ENCODE results near the gene MRPL4. TPM values are rescaled to one million over a fixed set of nuclear protein-coding genes. Genes with fewer than 3 reads are reported as not detected.

Gene MRPL4
- total RNA-seq, 4 donors from 2014 or later = 45.8 to 86.0 (median 51.9) TPM

DNA sequence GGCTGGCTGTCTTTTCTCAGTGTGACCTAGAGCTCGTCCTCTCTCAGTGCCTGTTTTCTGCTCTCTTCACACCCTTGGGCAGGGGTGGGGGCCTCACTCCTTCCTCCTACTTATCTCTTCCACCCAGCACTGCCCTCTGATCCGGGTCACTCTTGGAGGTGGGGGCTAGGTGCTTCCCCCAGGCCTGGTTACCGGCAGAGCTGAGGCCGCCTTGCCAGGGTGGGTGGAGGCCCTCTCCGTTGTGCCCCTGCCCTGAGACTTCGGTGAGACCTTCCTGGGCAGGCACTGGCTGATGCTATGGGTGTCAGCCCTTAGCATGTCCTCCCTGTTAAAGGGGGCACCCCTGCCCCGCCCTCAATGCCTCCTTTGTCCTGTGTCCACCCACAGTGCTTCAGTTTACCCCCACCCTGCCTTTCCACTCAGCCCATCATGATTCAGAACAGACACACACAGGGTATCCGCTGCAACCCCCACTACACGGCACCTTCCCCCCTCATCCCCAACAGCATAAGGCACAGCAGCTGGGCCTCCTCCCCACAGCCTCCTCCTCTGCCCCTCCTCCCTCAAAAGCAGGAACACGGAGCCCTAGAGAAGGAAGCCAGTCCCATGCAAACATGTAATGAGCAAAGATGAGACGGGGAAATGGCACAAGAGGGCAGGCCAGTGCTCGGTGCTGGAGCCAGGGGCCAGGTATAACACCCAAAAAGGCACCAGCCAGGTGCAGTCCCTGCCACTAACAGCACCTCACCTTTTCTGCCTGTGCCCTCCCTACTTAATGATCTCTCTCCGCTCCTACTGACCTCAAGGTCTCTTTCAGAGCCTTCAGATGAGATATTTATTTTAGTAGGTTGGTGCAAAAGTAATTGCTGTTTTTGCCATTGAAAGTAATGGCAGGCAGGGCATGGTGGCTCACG, 47.8 kb downstream of the MRPL4 start:
- H3K27ac ChIP-seq = peak overlapping the region in 1 of 4 donors; percentile 9
- no peaks in the 10 kb centered on the region for H3K36me3 ChIP-seq
- 40 to 49% methylated on average over 2 to 8 of the region's 14 CpGs for WGBS, 2 donors (ENCODE audit: low coverage in 1 of 2)
- TF ChIP-seq POLR2A (IDR thresholded peaks at IDR 0.05) = no peak
- no peak for TF ChIP-seq POLR2AphosphoS5 (IDR thresholded peaks at IDR 0.05)
- TF ChIP-seq, protein P1, sequence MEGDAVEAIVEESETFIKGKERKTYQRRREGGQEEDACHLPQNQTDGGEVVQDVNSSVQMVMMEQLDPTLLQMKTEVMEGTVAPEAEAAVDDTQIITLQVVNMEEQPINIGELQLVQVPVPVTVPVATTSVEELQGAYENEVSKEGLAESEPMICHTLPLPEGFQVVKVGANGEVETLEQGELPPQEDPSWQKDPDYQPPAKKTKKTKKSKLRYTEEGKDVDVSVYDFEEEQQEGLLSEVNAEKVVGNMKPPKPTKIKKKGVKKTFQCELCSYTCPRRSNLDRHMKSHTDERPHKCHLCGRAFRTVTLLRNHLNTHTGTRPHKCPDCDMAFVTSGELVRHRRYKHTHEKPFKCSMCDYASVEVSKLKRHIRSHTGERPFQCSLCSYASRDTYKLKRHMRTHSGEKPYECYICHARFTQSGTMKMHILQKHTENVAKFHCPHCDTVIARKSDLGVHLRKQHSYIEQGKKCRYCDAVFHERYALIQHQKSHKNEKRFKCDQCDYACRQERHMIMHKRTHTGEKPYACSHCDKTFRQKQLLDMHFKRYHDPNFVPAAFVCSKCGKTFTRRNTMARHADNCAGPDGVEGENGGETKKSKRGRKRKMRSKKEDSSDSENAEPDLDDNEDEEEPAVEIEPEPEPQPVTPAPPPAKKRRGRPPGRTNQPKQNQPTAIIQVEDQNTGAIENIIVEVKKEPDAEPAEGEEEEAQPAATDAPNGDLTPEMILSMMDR (IDR thresholded peaks at IDR 0.05) = no peak
- no peak for TF ChIP-seq EP300 (IDR thresholded peaks at IDR 0.05)
- H3K9me3 ChIP-seq = no peaks in the 10 kb centered on the region
- H3K4me3 ChIP-seq = no peak overlapping the region
- ATAC-seq = peak; percentile 46
- peaks cover 59% of the 10 kb centered on the region for H3K27me3 ChIP-seq
- peaks cover 0 to 17% (median 13%) of the 10 kb centered on the region in 3 donors for H3K4me1 ChIP-seq

- TF ChIP-seq EP300 (IDR thresholded peaks at IDR 0.05) (no peak), POLR2AphosphoS5 (IDR thresholded peaks at IDR 0.05) (no peak), POLR2A (IDR thresholded peaks at IDR 0.05) (no peak)
- TF ChIP-seq, protein P1 (IDR thresholded peaks at IDR 0.05) = no peak
- ATAC-seq = no peak
- 30% methylated on average over 3 of the region's 17 CpGs; no CpG with 5 or more reads in 1 of the 2 donors for WGBS, 2 donors (ENCODE audit: low coverage in 1 of 2)
- H3K27ac ChIP-seq = no peak overlapping the region
- no peaks in the 10 kb centered on the region for H3K9me3 ChIP-seq
- peaks cover 6% of the 10 kb centered on the region for H3K27me3 ChIP-seq
- H3K36me3 ChIP-seq = peaks cover 0 to 12% of the 10 kb centered on the region in 2 donors
- no peak overlapping the region for H3K4me3 ChIP-seq
- no peaks in the 10 kb centered on the region for H3K4me1 ChIP-seq
Observed at GRCh38 chr19:10305139-10305806, 53.3 kb downstream of the MRPL4 start.

- Histone ChIP-seq H3K36me3 (peaks cover 0 to 21% of the 10 kb centered on the region in 2 donors), H3K27me3 (no peaks in the 10 kb centered on the region), H3K27ac (no peak overlapping the region), H3K4me1 (no peaks in the 10 kb centered on the region), H3K4me3 (no peak overlapping the region), H3K9me3 (no peaks in the 10 kb centered on the region)
- 90 to 92% methylated on average over 2 to 5 of the region's 5 CpGs for WGBS, 2 donors (ENCODE audit: low coverage in 1 of 2)
- ATAC-seq = no peak
- TF ChIP-seq, protein P1 (IDR thresholded peaks at IDR 0.05) = no peak
- TF ChIP-seq EP300 (IDR thresholded peaks at IDR 0.05) (no peak), POLR2AphosphoS5 (IDR thresholded peaks at IDR 0.05) (no peak), POLR2A (IDR thresholded peaks at IDR 0.05) (no peak)
Observed at GRCh38 chr19:10306327-10306726, 54.3 kb downstream of the MRPL4 start.

- Histone ChIP-seq H3K4me1 (peaks cover 0 to 4% (median 0%) of the 10 kb centered on the region in 3 donors), H3K27me3 (no peaks in the 10 kb centered on the region), H3K9me3 (no peaks in the 10 kb centered on the region), H3K36me3 (peaks cover 0 to 21% of the 10 kb centered on the region in 2 donors), H3K4me3 (no peak within 1 kb of the TSS), H3K27ac (no peak within 1 kb of the TSS)
- no peak for ATAC-seq
- no peak for TF ChIP-seq EP300 (IDR thresholded peaks at IDR 0.05)
- TF ChIP-seq, protein P1 (IDR thresholded peaks at IDR 0.05) = no peak
- no peak for TF ChIP-seq POLR2A (IDR thresholded peaks at IDR 0.05)
- TF ChIP-seq POLR2AphosphoS5 (IDR thresholded peaks at IDR 0.05) = no peak
- 90 to 95% methylated on average over 7 to 10 of the region's 24 CpGs for WGBS, 2 donors (ENCODE audit: low coverage in 1 of 2)
Observed at GRCh38 chr19:10309423-10309822, 57.4 kb downstream of the MRPL4 start, which contains the start of gene ZGLP1. TSS of gene ZGLP1 (minus strand) at chr19:10309815.

Small RNA genes lying within 50 kb of the gene (small RNA-seq; reads per million reads assigned to genes)
- gene AC011511.1 (0 reads per million in 4 donors), gene MIR4322 (0 reads per million in 4 donors)

Other genes with a start within 250 kb of the MRPL4 start
- 10 to 100 TPM in 3 of 4 donors, 1 to 10 TPM in 1; 9.8 to 30.8 (median 25.2) TPM for gene COL5A3, start 241.7 kb upstream of the MRPL4 start, total RNA-seq
- gene RDH8, start 238.7 kb upstream of the MRPL4 start, total RNA-seq = not detected
- gene SHFL, start 165.9 kb upstream of the MRPL4 start, total RNA-seq = 10 to 100 TPM; 23.4 to 31.6 (median 26.2) TPM
- gene ANGPTL6, start 149.5 kb upstream of the MRPL4 start, total RNA-seq = not detected
- 10 to 100 TPM; 22.7 to 40.3 (median 31.5) TPM for gene PPAN, start 145.9 kb upstream of the MRPL4 start, total RNA-seq
- 10 to 100 TPM in 1 of 4 donors, 1 to 10 TPM in 2, under 1 TPM in 1; 0.96 to 15.7 (median 5.3) TPM for gene P2RY11, start 140.5 kb upstream of the MRPL4 start, total RNA-seq
- gene EIF3G, start 132.3 kb upstream of the MRPL4 start, total RNA-seq = 100 to 1,000 TPM; 295 to 323 (median 310) TPM
- gene DNMT1, start 57.3 kb upstream of the MRPL4 start, total RNA-seq = 10 to 100 TPM; 28.1 to 50.6 (median 38.1) TPM
- 10 to 100 TPM in 3 of 4 donors, 1 to 10 TPM in 1; 7.5 to 24.5 (median 16.7) TPM for gene S1PR2, start 20.9 kb upstream of the MRPL4 start, total RNA-seq
- 10 to 100 TPM in 3 of 4 donors, 1 to 10 TPM in 1; 8.8 to 33.0 (median 19.6) TPM for gene ICAM1, start 18.9 kb downstream of the MRPL4 start, total RNA-seq
- under 1 TPM in 1 of 4 donors, not detected in 3; 0.47 TPM for gene ICAM4, start 34.7 kb downstream of the MRPL4 start, total RNA-seq
- under 1 TPM in 3 of 4 donors, not detected in 1; 0.12 to 0.54 (median 0.47) TPM for gene ICAM5, start 37.7 kb downstream of the MRPL4 start, total RNA-seq
- 1 to 10 TPM in 2 of 4 donors, under 1 TPM in 1, not detected in 1; 0.81 to 2.5 (median 1.1) TPM for gene ZGLP1, start 57.6 kb downstream of the MRPL4 start, total RNA-seq
- gene FDX2, start 63.8 kb downstream of the MRPL4 start, total RNA-seq = 10 to 100 TPM in 3 of 4 donors, 1 to 10 TPM in 1; 6.7 to 36.5 (median 16.6) TPM
- gene RAVER1, start 81.3 kb downstream of the MRPL4 start, total RNA-seq = 10 to 100 TPM; 15.6 to 33.2 (median 21.8) TPM
- 1 to 10 TPM; 3.4 to 9.3 (median 5.6) TPM for gene ICAM3, start 87.4 kb downstream of the MRPL4 start, total RNA-seq
- gene TYK2, start 128.4 kb downstream of the MRPL4 start, total RNA-seq = 10 to 100 TPM; 40.8 to 77.2 (median 53.9) TPM
- 100 to 1,000 TPM; 144 to 177 (median 162) TPM for gene CDC37, start 151.3 kb downstream of the MRPL4 start, total RNA-seq
- gene PDE4A, start 168.3 kb downstream of the MRPL4 start, total RNA-seq = 10 to 100 TPM in 2 of 4 donors, 1 to 10 TPM in 2; 7.3 to 22.5 (median 10.0) TPM